Stimulated activated CD8-positive, alpha-beta memory T cell treated with anti-CD3 and anti-CD28 coated beads, Interleukin-7, amount 100 ng/mL, for 48 hours (primary cell): ENCODE data around the gene CMTM4.
"Not testable (repeated sequence)": the region's sequence is repeated elsewhere in the genome, so short reads cannot be mapped to it uniquely, and the experiment has no call there.

ENCODE experiments used
- DNase-seq, 2 donors: peaks; one replicate each; pipeline ENCODE4 v3.0.0-alpha.2; 2020; ENCODE audit warnings: low read depth in 1 of 2; ENCODE audit errors: extremely low read depth in 1 of 2

The CMTM4 gene

DNA sequence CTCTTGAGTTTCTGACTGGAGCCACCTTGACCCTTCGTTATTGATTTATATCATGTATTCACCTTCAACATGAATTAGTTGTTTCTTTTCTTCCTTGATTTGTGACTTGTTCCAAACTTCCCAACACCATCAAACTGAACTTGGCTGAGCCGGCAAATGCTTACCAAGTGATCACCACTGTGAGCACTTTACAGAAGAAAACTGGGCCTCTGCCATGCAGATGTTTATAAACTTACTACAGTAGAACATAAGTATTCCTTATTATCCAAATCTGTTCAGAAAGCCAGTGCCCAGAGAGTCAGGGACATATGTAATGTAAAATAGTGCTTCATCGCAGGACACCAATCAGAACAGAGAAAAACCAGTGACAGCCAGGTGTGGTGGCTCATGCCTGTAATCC, 19.9 kb downstream of the CMTM4 start:
- no peak for DNase-seq

DNA sequence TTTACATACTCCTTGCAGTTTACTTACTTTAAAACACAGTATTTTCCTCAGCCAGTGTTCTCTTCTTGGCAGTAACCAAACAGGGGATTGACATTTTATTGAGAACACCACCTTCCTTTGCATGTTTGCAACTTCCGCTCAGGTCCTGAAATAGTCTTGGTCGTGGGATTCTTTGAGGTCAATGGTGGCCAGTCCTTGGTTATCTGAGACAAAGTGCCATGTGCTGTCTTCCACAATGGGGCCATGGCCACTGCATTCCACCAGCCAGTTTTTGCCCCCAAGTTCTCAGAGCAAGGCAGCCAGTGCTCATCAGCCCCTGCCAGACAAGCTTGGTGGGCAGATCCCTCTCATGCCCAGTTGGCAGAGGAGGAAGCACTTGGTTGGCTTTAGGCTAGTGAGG, 22.9 kb downstream of the CMTM4 start:
- DNase-seq = no peak

DNA sequence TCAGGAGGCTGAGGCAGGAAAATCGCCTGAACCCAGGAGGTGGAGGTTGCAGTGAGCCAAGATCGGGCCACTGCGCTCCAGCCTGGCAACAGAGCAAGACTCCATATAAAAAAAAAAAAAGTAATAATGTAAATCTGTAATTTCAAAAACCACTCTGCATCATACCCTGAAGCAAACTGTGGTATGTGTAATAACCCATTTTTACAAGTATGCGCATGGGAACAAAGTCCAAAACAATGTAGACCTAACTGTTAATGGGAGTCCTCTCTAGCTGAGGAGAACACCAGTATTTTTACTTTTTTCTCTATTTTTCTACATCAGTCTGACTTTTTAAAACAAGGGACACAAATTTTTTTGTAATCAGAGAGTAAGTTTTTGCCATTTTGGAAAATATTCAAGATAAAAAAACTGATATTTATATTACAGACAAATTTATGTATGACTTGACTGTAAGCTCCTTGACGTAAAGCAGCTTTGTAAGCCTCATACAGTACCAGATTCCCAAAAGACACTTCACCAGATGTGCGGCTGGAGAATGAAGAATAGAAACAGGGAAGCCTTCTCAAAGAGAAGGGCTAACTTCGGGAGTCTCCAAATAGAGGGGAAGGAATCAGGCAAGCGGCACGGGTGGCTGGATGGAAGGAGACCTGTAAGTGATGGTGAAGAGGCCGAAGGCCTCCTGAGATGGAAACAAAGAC, 25.7 kb downstream of the CMTM4 start:
- no peak for DNase-seq

DNA sequence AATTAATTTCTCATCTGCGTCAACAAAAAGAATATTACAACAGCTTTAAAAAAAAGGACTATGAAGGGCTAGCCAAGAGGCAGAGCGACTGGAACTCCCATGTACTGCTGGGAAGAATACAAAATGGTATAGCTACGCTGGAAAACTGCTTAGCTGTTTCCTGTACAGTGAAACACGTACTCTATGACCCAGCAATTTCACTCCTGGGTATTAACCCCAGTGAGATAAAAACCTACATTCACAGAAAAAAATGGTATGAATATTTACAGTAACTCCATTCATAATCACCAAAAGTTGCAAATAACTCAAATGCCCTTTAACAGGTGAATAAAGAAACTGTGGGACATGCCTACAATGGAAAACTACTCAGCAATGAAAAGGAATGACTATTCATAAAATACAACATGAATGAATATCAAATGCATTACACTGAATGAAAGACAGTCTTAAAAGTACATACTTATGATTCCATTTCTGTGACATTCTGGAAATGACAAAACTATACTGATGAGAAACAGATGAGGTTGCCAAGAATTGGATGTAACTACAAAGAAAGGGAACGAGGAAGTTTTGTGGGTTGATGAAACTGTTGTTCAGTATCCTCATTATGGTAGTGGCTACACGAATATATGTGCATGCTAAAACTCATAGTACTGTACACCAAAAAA, 27.6 kb downstream of the CMTM4 start:
- DNase-seq = no peak

DNA sequence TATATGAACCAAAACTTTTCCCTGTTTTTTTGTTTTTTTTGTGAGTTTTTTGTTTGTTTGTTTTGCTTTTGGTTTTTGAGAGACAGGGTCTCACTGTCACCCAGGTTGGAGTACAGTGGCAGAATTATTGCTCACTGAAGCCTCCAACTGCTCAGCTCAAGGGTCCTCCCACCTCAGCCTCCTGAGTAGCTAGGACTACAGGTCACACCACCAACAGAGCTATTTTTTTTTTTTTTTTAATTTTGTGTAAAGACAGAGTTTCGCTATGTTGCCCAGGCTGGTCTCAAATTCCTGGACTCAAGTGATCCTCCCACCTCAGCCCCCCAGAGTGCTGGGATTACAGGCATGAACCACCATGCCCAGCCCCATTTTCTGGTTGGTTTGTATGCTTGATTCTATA, 28.6 kb downstream of the CMTM4 start:
- DNase-seq = no peak

DNA sequence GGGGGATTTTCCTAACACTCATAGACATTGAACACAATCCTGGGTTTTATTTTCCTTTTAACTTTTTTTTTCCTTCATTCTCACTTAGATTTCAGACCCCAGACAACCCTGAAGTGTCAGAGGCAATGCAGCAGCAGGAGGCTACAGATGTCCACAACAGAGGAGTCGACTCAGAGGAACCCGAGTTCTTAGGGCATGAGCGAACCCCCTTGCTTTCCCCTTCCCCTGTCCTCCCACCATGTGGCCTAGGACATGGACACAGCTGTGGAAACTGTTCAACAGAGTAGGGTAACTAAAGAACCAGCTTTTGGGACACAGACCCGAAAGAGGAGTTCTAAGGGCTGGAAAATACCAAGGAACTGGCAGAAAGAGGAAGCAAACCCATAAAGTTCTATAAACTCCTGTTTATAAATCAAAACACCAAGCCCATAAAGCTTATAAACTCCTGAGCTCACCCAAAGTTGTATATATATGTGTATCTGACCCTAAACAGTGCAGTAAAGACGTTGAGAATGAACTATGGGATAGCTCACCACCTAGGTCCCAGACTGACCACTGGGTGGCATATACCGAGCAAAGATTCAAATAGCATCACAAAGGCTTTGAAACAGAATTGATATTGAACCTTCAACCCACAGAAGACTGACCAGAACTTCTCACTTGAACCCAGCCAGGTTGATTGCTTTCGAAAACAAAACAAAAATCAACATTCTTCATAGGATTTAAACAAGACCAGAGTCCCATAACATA, 33.9 kb downstream of the CMTM4 start:
- no peak for DNase-seq

DNA sequence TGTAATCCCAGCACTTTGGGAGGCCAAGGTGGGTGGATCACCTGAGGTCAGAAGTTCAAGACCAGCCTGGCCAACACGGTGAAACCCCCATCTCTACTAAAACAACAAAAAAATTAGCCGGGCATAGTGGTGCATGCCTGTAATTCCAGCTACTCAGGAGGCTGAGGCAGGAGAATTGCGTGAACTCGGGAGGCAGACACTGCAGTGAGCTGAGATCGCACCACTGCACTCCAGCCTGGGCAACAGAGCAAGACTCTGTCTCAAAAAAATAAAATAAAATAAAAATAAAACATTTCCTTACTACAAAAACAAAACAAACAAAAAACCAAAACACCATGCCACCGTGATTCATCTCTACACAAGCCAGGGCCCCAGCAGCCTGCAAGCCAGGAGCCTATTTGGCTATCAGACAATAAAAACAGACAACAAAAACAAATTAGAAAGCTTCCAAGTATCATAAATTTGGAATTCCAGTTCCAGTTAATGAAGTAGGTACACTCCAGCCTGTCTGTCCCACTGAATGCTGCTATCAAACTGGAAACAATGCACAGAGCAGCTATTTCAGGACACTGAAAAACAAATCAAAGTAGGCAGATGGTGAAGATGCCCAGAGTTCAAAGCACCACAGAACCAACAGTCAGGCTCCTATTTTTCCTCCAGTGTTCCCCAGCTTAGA, 34.7 kb downstream of the CMTM4 start:
- DNase-seq = not testable (repeated sequence)

DNA sequence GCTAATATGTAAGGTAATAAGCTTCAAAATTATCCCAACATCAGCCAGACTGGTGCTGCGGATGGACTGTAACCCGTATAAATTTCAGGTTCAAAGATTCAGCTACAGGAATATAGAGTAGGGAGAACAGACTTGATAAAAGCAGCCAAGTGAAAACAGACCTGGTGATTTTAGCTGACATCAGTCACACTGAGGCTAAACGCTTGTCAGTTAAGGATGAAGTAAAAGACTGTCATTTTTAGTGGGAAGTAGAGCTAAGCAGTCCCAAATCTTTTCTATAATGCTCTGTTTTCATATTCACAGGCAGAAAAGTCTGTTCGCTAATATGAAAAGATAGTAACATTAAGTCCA, 35.4 kb downstream of the CMTM4 start:
- DNase-seq = no peak

DNA sequence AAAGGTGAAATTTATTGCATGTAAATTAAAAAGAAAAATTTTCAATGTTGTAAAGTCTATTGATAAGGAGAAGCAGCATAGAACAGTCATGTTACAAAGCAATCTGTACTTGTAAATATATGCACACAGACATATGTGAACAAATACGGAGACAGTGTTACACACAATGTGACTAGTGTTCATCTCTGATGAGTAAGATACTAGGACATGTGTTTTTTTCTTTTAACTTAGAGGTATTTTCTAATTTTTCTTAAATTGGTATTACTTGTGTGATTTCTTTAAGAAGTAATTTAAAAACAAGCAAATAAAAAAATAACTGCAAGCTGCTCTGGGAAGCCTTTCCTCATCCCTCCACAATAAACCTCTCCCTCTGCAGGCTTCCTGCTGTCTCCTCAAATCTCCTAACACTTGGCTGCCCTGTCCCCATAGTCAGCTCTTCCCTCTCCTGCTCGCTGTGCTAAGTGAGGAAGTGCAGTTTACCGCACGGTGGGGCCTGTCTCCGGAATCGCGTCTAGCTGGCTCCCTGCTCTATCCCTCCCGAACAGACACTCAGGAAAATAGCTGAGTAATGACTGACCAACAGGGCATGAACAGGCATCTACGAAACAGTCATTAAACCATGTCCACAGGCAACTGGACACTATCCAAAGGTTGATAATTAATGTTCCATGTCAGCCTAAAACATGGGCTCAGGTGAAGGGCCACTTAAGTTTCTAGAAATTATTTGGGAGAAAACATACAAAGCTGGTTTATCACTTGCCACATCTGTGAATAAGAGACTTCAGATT, 35.9 kb downstream of the CMTM4 start:
- no peak for DNase-seq

DNA sequence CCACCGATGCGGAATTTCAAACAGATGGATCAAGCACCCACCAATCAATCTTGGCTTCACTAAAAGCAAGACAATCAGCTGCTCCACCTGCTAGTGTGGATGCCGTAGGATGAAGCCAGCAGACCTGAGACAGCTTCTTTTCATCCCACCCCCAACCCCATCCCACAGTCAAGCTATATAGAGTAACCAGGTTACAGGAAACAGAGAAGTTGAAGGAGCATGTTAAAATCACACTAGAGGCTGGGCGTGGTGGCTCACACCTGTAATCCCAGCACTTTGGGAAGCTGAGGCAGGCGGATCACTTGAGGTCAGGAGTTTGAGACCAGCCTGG, 37.7 kb downstream of the CMTM4 start:
- DNase-seq = no peak

DNA sequence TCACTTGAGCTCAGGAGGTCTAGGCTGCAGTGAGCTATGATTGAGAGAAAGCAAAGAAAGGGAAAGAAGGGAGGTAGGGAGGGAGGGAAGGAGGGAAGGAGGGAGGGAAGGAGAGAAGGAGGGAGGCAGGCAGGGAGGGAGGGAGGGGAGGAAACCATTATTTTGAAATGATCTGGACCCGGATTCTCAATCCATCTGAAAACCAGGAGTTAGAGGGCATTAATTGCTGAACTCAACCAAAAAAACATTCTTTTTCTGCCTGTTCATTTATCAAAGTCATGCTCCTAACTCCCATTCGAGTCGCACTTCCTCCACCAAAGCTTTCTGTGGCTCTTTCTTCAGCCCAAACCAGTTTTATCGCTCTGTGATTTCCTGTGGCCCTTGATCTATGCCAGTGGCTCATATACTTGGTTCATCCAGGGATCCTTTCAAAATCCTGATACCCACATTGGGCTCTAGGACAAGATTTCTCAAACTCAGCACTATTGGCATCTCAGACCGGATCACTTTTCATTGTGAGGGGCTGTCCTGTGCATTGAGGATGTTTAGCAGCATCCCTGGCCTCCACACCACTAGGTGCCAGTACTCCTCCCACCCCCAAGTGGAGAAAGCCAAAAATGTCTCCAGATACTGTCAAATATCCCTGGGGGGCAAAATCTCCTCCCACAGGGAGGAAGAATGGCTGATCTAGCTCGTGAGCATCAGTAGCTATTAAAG, 38.2 kb downstream of the CMTM4 start:
- DNase-seq = no peak

DNA sequence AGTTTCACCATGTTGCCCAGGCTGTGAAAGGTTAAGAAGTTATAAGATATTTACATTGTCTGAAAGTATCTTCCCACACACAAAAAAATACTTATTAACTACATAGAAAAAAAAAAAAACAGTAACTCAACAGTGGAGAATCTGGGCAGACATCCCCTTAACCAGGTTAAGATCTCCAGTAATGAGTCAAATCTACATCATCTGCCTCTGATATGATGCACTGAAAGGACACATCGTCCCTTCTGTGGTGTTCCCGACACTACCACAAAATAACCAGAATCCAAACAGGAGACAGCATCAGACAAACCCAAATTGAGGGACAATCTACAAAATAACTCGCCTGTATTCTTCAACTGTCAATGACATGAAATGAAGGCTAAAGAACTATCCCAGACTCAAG, 40.0 kb downstream of the CMTM4 start:
- DNase-seq = no peak

DNA sequence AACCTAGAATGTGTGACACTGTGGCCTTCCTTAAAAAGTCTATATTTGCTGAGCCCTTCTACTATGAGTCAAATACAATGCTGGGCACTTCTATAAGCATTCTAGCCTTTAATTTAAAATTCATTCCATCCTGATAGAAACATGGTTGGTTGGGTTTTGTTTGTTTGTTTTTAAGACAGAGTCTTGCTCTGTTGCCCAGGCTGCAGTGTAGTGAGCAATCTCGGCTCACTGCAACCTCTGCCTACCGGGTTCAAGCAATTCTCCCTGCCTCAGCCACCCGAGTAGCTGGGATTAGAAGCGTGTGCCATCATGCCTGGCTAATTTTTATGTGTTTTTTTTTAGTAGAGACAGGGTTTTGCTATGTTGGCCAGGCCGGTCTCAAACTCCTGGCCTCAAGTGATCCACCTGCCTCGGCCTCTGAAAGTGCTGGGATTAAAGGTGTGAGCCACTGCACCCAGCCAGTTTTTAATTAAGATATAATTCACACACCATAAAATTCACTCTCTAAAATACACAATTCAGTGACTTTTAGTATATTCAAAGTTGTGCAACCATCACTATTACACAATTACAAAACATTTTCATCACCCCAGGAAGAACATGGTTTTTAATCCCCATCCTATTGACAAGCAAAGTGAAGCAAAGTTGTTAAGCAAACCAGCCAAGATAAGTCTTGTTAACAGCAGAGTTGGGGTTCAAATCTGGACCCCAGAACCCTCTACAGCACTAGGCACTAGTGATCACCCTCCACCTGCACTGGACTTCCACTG, 42.8 kb downstream of the CMTM4 start:
- DNase-seq = no peak

DNA sequence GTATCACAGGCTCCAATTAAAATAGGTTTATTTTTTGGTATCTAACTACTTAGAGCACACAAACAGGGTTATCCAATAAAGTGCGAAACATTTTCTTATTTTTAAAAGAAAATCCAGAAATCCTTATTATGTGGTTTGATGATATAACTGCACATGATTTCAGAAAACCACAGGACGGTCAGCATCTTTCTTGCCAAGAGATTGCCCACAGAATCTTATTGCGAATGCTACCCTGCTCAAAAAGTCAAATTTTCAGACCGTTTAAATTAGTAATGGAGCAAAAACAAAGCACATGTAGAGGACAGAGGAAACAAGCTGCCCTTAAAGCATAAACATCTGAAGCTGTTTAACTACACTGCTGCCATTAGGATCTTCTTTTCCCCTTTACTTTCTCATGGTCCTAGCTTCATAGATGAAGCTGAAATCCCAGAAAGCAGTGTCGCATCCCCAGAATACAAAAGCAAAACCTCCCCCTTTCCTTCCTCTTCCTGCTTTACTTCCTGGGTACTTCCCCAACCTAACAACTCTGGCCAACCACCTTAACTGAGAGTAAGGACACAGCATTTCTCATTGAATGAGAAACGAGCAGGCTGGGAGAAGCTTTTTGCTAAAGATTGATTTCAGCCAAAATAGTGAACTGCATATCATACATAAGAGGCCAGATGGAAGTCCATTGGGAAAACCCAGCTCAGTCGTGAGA, 43.7 kb downstream of the CMTM4 start:
- no peak for DNase-seq

DNA sequence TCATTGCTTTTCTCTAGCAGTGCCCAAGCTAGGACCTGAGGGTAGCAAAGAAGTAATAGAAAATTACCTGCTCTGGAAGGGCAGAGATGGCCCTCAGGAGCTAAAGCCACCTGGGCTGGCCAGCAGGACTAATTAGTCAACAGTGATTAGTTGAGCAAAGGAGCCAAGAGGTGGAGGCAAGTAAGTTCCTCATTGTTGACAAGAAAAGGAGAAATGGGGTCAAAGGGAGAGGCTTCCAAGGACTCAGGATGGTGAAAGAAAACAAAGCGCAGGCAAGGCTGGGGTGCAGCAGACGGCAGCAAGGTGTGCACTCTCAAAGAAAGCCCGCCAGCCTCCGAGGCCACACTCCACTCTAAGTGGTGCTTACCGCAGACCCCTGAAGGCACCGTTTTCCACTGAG, 44.6 kb downstream of the CMTM4 start:
- DNase-seq = no peak

DNA sequence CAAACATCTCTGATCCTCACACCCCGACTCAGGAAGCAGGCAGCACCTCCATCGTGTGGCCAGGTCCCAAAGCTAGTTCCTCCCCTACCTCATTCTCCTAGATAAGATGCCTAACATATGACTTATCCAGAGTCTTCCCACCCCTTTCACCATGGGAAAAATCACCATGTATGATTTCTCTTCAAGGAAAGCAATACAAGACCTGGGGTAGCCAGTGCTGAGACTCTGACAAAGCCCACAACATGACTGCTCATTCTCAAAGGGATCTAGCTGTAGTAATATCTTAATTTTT, 45.1 kb downstream of the CMTM4 start:
- no peak for DNase-seq

DNA sequence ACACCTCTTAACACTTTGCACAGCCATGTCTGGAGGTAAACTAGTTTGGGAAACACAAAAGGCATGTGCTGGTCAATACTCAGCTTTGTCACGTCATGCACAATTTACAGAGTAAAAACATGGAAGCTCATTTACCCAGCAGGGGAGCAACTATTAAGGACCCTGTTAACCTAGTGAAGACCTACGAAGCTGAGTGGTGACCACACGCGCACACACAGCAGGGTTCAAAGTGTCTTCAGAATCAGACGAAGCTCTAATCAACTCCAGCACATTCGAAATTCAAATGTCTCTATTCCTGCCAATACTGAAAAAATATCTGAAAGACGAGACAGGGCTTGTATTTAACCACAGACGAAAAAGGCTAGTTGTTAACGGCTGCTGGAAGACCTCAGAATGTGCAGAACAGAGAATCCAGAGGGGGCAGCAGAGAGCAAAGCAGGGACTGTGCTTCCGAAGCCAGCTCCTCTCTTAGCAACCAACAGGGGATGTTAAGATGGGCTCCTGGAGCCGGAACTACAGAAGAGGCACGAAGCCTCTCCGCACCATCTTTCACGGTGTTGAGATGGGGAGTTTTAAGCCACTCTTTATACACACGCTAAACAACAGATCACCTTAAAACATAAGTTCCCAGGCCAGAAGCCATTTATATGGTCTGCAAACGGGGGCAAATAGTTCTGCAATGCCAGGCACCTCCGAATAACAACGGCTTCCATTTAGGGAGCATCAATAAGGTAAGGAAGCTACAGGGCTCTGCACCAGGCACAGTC, 45.7 kb downstream of the CMTM4 start:
- peak; percentile 39 to 70 for DNase-seq

DNA sequence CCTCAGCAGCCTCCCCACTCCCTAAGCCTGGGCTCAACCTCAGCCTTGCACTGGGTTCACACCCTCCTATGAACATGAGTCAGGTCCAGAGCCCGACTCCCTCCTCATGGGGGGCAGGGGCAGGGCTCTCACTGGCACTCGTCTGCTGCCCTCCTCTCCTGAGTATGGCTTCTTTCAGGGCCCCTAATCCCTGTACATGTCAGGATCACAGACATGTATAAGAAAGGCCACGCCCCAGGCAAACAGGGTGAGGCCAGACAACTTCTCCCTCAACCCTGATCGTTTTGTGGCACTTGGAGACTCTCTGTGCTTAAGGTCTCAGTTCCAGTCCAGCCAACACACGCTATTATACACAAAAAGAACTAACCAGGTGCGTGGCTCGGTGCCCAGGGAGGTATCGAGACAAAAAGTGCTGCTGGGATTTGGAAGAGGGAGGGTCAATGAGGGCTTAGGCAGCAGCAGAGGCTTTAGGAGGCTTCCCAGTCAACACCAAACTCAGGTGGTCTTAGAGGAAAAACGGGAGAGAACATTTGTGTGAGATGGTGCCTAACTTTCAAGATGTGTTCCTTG, 46.8 kb downstream of the CMTM4 start:
- no peak for DNase-seq
